HG02763 (cell line): ENCODE results near the gene STAT4.

ENCODE experiments used
- ATAC-seq: cut with Tn5 transposase; IDR thresholded peaks from one replicate; pipeline ENCODE4 v1.9.1; 2021; ENCODE audit warnings: mild to moderate bottlenecking, moderate library complexity; ENCODE audit not compliant: unreplicated experiment

STAT4 gene

GRCh38 chr2:191050640-191050987 is 100.2 kb downstream of the STAT4 start:
- ATAC-seq, result no peak

- peak; percentile 73 for ATAC-seq
Observed at GRCh38 chr2:191049728-191050639, 100.8 kb downstream of the STAT4 start.

DNA sequence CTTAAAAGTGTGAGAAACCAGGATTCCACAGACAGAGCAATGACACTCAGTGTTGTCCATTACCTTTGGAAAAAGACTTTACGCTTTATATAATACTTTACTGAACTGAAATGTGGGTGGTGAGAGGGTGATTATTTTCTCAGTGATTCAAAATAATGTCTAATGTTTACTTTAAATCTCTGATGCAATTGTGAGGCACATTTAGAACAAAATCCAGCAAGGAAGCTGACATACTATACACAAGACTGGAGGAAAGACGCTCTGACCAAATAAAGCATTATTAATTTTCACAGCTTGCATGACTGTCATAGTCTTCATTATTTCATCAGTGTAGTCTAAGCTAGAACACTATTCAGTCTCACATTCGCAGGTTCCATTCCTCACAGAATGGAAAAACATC is 102.7 kb downstream of the STAT4 start:
- no peak for ATAC-seq

GRCh38 chr2:191045141-191045540 is 105.7 kb downstream of the STAT4 start:
- no peak for ATAC-seq

GRCh38 chr2:191043438-191043837 is 107.4 kb downstream of the STAT4 start:
- no peak for ATAC-seq

DNA sequence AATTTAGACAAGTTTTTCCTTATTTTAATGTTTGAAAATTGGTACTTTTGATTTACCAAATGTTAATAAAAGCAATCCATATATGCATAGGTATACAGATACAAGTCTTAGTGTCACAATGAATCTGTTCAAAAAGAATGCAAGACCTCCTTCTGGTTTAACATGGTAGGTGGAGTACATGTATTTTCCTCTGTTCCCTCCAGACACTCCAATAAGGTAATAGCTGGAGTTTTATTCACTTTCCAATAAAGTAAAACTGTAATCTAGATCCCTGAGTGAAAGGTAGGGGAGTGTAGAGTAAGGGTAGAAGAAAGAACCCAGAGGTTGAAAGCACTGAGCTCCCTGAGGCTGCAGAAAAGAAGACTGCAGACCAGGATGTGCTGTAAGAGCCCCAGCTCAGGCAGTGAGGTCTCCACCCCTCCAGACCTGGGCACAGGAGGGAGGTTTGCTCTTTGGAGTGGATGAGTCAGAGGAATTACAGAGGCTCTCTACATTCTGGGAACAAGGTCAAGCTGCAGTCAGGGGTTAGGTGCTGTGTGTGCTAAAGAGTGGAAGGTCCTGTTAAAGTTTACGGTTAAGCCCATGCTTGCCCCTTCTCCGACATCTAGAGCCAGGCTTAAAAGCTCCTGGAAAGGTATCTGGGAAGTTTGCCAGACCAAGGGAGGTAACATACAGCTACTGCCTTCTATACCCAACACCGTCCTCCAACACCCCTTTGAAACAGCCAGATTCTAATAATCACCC is 109.2 kb downstream of the STAT4 start:
- no peak for ATAC-seq

GRCh38 chr2:191039616-191040015 is 111.2 kb downstream of the STAT4 start:
- ATAC-seq, result no peak

DNA sequence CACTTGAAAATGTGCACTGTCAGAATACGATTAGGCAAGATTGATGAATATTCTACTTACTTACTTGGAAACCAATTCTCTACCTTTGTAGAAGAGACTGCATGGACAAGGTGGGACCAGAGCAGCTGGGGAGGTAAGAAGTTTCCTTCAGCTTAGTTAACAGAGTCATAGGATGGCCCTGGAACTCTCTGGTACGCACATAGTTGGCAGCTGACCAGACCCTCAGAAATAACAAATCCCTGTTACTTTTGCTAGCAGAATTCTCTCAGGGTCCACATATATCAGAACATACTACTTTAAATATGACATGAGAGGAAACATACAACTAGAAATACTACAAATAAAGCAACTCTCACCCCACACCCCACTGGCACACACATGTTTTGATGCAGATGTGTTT is 112.1 kb downstream of the STAT4 start:
- no peak for ATAC-seq

DNA sequence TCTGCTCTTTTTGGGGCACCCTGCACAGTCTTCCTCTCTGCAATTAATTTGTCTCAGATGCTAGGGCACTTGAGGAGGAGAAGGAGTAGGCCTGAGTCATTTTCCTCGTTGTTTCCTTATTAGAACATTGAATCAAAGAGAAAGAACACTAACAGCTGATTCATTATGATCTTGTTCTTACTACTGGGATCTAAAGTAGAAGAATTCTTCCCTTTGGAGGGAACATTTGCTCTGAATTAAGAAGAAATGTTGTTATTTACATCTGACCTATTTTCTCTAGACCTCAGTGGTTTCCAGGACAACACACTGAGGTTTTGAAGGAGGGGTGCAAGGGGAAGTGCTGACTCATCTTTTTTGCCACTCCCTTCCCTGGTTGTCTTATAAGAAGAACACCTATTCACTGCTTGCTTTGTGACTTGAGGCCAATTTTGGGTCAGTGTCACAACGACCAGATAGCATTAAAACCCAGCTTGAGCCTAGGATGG is 112.5 kb downstream of the STAT4 start:
- ATAC-seq, result no peak

GRCh38 chr2:191037351-191037750 is 113.4 kb downstream of the STAT4 start:
- no peak for ATAC-seq

DNA sequence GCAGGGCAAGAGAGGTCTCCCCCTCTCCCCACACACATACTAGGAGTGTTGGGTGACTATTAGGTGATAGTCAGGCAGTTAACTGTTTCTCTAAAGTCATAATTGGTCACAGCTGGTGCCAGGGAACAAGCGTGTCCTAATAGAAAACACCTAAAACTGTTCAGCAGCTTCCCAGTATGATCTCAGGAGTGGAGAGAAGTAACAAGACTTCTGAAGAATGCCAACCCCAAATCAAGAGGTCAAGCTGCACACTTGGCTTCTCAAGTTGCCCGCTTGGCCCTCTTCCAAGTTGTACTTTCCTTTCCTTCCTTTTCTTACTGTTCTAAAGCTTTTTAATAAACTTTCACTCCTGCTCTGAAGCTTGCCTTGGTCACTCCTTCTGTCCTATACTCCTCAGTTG is 114.4 kb downstream of the STAT4 start:
- ATAC-seq, result no peak

- ATAC-seq, result no peak
Observed at GRCh38 chr2:191032588-191033429, 118.0 kb downstream of the STAT4 start.

DNA sequence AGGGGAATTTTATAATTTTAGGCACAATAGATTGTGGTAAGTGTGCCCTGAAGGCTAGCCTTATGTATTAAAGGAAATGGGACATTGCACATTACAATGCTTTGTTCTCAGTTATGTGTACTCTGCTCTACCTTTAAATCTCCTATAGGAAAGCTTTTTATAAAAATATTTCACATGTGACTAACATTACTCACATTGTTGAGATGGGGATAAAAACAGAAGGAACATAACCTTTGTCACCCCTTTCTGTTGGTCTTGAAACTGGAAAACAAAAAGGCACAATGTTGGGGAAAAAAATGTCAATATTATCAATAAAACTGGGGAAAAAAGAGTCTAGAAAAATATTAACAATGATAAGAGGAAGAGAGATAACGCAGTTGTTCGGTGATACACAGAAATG is 119.5 kb downstream of the STAT4 start:
- no peak for ATAC-seq

DNA sequence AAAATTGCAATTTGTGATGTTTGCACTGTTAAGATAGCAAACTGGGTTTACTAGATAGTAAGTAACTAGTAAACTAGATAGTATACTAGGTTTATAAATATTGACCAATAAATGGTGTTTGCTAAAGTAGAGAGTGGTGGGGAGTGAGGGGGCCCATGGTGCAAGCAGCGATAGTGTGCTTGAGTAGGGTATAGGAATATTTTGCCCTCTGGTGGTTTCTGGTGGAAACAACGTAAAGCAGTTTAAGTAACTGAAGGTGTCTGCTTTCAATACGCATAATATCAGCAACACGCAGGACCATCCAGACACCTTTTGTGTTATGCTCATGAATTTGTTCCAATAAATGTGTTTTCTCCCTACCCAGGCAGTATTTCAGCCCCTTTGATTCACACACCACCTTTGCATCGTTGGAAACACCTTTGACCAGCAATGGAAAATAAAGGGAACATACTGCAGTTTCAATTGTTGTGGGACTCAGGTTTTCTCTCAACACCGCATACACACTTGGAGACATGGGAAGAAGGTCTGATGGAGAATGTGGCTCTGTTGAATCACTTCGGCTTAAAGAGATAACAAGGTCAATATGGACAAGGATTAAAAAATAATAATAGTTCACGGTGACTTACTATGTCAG is 120.2 kb downstream of the STAT4 start:
- ATAC-seq, result peak; percentile 89

GRCh38 chr2:191029280-191029950 is 121.4 kb downstream of the STAT4 start:
- ATAC-seq, result no peak

- no peak for ATAC-seq
Observed at GRCh38 chr2:191026377-191026776, 124.4 kb downstream of the STAT4 start.

DNA sequence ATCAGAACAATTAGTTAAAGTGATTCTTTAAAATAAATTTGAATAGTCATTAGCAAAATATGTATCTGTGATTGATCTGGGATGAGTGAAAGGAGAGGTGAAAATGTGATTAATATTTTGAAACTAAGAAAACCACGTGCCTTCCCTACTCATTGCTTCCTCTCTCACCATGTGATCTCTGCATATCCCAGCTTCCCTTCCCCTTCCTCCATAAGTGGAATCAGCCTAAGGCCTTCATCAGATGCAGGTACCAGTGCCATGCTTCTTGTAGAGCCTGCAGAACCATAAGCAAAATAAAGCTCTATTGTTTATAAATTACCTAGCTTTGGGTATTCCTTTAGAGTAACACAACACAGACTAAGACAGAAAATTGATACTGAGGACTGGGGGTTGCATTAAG is 125.7 kb downstream of the STAT4 start:
- no peak for ATAC-seq

DNA sequence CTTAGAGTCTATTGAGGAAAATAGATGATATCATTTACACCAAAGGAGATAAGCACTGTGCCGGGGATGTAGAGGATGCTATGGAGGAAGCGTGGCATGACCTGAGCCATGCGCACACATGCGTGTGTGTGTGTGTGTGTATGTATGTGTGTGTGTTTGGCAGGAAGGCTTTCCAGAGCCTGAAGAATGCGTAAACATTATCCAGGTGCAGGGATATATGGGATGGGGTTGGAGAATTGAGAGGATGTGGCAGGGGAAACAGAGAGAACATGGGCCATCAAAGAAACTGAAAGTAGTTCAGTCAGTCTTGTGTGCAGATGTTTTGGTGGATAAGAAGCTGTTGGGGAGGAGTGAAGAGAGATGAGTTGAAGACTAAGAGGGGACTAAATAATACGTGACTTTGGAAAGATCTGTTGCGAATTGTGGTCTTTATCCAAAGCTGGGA is 127.5 kb downstream of the STAT4 start:
- no peak for ATAC-seq

DNA sequence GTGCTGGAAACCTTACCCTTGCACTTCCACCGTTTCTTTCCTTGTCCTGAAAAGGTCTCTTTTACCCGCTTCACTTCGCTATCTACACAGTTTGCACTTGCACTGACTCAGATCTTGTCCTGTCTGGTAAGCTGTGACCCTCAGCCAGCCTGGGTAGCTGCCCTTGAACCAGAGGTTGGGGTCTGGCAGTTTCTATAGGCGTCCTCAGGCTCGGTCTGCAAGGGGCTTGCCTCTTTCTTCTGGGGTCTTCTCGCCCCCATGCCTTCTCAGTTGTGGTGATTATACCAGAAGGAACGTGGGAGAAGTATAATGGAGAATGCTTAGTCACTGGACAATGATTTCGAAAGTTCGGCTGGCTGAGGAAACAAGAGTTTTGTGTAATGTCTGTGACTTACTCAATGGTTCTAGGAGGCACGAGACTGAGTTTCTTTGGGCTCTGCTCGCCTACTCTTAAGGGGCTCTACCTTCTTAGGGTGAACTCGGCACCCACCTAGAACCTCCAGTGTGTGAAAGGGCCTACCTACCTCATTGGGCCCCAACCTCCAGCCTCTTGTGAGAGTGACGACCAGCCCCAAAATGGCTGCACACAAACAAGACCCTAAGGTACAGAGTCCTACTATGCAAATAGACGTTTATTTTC is 129.9 kb downstream of the STAT4 start:
- peak; percentile 15 for ATAC-seq
